SHP77 (cell line): ENCODE data around the gene SOX10.

Source experiments
- DNase-seq, 2 experiments: peaks; one replicate each; lab custom pipeline; 2025; lab: John Stamatoyannopoulos, UW

The SOX10 gene

DNA sequence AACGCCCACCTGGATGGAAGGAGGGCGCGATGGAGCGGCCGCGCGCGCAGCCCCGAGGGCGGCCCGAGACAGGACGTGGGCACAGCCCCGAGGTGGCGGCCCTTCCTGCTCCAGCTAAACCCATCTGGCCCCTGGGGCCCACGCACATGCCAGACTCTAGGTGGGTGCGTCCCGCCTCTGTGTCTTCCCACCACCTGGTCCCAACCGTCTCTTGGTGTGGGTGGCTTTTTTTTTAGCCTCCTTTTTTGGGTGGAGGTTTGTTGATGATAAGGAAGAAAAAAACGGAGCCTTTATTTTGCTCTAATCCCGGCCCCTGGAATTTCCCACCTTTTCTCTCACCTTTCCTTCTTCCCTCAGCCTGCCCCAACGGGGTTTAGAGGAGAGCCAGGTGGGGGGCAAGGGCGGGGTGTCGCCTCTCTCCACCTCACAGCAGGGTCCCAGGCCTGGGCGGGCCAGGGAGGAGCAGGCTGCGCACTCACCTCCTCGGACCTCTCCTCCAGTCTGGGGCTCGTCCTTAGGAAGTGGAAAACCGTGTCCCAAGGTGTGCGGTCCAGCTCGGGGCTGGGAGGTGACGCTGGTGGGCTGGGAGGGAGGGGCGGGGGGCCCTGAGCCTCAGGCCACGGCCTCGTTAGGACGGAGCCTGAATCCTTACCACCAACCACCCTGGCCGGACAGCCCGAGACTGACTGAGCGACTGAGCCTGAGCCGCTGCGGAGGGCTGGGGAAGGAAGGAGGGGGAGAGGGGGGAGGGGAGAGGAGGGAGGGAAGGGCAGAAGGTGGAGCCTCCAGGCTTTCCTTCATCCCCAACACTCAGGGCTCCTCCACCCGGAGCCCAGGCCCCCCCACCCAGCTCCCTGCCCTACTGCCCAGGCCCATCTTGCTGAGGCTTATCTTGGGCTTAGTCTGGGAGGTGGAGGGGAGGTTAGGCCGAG is at the start of gene SOX10:
Gene SOX10 (minus strand): TSS at position 696 of the 932 bp plus-strand sequence. CDS start 771 bp downstream, outside the sequence.
- no peak for DNase-seq

DNA sequence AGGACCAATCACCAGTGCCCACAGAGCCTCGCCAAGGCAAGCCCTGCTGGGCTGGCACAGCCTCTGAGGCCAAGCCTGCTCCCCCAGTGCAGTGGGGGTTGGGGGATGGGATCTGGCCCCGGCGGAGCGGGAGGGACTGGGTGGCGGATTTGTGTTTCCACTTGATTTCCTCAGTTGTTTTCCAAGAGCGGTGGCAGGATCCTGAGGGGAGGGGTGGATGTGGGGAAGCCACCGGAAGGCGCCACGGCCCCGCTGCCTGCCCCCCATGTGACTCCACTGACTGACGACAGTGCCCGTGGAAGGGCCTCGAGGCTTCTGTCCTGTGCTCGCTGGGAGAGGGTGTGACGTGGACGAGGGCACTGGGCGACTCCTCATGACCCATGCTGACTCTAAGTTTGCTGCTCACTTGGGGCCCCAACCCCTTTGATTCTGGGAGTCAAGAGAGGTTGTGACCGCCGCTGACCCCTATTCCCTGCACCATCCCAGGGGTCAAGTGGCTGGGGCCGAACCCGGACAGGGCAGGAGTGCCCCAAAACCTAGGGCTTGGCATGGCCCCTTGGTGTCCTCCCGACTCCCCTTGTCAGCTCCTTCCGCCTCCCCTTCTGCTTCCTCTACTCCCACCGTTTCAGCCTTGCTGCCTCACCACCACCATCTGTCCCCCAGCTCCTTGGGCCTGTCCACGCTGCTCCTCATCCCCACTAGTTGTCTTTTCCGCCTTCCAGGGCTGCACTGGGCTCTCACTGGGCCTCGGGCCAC is 49.3 kb upstream of the SOX10 start:
- DNase-seq, result no peak

DNA sequence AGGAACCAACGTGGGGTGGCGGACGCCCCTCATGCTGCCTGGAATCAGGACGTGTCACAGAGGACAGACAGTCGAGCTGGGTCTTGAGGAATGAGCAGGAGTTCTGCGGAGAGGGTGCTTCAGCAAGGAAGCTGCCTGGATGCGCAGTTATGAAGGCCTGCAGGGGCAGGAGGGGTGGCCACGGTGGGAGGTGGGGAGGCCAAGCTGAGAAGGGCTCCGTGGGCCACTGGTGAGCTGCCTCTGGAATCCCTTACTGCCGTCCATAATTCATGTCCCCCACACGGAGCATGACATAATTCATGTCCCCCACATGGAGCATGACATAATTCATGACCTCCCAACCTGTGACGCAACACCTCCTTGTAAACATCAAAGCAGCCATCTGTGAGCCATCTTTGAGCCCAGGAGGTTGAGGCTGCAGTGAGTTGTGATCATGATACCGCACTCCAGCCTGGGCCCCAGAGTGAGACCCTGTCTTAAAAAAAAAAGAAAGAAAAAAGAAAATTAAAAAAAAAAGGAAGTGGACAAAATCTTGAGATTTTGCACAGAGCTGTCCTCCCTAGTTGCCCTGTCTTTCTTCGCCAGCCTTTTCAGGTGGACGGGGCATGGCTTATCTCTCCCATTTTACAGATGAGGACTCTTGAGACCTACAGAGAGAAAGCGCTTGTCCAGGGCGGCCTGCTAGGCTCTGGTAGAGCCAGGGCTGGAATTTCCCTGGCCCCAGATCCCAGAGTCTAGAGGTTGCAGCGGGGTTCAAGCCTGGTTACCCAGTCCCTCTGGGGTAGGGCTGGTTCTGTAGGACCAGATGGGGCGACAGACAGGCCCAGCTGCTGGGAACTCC is 48.5 kb upstream of the SOX10 start:
- DNase-seq, result no peak

DNA sequence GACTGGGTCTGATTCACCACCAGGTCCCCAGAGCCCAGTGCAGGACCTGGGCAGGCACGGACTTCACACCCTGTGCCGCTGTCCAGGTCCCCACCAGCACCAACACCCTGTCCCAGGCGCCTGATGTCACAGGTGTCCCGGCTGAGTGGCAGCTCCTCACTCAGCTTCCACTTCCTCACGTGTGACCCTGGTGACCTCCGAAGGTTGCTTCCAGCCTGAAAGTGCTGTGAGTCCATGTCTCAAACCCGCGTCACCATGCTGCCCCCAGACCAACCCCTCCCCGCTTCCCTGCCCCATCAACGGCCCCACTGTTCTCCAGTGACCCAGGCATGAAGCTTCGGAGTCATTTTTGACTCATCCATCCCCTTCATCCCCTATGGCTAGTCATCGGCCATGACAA is 47.1 kb upstream of the SOX10 start:
- no peak for DNase-seq

DNA sequence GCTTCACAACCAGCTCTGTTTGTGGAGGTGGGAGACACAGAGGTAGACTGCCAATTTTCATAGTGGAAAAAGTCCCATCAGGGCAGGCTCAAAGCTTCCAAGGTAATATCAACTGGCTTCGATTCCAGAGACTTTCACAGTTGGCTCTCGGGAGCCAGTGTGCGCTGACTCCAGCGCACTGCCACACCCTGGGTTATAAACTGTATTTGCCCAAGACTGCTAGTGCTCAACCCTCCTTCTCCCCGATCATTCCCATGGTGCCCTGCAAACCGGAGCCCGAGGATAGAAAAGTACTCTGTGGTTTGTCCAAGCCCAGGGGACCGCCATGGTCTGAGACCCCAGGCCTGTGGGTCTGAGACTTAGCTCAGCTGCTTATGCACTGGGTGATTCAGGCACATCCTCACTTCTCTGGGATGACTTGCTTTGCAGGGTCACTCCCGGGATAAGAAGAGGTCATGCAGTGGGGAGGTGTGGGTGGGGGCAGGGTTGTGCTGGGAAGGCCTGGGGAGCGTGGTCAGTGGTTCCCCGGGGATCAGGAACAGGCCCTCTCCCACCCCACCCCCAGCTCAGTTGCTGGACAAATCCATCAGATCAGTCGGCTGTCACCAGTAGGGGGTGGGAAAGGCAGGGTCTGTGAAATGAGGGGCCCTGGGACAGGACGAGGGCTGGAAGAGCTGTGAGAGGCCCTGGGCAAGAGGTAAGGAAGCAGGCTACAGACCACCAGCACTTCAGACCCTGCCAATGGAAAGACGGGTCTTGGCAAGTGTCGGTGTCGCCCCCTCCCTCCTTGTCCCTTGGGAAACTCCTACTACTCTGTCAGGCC is 46.2 kb upstream of the SOX10 start:
- DNase-seq, result no peak

DNA sequence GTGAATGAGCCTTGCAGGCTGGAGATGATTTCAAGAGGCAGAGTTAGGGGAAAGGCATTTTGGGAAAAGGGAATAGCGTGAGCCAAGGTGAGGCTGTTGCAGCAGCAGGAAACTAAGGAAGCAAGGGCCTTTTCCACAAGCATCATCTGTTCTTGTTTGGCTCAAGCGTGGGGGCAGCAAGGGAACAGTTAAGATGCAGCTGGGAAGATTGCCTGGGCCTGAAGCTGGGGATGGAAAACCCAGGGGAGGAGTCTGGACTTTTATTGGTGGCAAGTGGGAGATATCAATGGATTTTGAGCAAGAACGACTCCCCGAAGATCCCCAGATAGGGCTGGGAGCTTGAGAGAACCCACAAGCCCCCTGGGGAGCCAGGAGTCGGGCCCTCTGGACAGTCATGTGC is 45.5 kb upstream of the SOX10 start:
- DNase-seq, result no peak

DNA sequence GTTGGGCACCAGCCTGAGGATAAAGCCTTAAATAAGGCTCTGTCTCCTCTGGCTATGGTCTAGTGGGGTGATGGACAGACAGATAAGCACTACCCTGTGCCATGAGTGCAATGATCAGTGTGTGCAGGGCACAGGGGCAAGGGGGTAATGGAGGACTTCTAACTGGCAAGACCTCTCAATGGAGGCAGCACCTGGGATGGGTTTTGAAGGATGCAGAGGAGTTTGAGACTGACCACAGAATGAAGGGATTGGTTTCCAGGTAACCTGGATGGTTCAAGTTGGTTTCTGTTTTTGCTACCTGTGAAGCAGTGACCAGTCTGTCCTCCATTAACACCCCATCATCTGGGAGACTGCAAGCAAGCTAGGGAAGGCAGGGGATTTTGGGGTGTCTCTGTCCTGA is 45.0 kb upstream of the SOX10 start:
- DNase-seq, result no peak

DNA sequence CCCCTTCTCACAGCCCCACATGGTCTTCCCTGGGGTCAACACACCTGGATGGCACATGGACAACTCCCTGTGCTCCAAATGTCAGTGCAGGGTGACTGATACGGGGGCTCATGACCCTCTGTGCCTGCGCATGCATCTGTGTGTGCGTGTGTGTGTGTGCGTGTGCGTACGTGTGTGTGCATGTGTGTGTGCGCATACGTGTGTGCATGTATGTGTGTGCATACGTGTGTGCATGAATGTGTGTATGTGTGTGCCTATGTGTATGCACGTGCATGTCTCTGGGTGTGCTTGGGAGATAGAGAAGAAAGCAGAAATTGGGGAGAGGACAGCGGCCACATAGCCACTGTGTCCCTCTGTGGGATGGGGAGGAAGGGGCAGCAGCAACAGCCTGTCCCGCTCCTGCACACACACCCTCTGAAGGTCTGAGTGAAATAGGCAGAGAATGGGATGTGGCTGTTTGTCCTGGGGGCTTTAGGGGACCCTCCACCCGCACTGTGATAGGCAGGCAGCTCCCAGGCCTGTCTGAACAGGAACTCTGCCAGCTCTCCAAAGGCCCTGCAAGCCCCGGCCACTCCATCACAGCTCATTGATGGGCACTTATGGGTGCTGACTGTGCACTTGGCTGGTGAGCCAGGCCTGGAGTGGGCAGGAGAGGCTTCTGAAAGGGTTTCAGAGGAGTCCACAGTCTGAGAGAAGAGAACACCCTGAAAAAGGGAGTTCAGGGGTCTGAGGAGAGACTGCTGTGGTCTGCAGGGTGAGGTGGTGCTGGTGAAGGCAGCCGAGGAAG is 44.2 kb upstream of the SOX10 start:
- DNase-seq, result no peak

DNA sequence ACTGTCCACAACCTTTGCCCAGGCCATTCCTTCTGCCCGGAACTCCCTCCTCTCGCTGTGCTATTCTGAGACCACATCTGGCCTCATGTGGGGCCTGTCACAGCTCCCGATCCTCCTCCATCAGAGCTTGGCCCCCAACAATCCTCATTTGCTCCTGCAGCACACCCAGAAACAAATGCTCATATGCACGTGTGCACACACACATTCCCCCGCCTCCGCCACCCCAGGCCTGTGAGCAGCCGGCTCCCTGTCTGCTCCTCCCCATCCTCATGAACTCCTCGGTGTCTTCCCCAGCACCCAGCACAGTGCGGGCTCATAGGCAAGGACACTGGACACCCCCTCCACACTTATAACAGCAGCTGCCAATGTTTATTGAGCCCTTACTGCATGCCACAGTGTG is 43.1 kb upstream of the SOX10 start:
- no peak for DNase-seq

DNA sequence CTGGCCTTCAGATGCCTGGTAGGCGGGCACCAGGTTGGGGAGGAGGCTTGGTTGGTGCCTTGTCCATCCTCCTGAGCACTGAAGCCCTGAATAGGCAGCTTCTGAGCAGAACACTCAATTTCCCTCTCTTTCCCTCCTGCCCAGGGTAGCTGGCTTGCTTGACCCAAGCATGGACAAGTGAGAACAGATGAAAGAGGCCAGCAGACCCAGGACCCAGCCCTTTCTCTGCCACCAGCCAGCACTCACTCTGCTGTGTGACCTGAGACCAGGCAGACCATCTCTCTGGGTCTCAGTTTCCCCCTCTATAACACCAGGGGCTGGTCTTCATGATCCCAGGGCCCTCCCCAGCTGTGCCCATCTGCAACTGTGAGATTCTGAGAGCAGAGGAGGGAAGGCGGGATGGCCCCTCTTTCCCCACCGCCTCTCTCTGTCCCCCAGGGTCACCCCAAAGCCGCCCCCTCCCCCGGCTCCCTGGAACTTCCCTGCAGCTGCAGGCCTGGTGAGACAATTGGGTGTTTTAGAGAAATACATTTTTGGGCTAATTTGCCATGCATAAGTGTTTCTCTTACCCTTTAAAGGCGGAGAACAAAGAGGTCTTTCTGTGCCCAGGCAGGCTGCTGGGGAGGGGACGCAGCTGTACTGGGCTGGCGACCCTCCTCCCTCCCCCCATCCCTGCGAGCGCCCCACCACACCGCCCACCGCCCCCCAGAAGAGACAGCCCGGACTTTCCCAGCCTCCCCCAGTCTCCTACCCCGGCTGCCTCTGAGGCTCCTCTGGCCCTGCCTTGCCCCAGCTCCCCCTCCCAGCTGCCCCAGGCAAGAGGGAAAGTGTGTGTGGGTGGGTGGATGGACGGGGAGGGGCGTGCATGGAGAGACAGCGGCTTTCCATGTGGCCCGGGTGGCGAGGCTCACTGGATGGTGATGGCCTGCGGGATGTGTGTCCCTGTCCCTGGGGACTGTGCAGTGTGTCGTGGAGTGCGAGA is 42.1 kb upstream of the SOX10 start:
- no peak for DNase-seq

DNA sequence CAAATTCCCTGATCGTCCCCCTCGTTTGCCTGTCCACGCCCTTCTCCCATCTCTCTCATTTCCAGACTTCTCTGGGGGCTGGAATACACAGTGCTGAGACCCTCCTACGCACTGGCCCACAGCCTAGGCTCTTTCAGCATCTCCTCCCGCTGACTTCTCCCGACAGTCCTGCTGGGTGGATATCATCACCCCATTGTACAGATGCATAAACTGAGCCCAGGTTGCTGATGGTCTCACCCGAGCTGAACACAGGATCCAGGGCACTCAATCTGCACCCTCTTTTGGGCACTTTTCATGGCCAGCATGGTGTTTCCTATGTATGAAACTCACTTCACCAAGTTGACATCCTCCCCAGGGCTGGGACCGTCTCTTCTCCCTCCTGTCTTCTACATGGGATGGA is 41.2 kb upstream of the SOX10 start:
- DNase-seq, result no peak

DNA sequence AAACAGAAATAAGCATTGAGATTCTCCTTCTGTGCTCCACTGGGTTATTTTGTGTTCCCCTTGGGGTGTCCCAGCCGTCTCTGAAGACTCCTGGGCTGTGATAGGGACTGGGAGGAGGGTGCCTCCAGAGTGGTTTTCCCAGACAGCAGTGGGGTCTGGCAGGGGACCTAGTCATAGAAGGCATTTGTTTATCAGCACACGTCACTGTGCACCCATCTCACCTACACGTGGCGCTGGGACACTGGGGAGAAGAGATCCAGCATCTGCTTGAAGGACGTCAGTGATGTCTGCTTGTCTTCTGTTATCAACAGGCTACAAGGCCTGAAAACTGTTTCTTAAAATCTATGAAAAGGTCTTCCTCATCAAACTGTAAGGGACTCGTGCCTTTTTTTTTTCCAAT is 38.7 kb upstream of the SOX10 start:
- DNase-seq, result no peak

DNA sequence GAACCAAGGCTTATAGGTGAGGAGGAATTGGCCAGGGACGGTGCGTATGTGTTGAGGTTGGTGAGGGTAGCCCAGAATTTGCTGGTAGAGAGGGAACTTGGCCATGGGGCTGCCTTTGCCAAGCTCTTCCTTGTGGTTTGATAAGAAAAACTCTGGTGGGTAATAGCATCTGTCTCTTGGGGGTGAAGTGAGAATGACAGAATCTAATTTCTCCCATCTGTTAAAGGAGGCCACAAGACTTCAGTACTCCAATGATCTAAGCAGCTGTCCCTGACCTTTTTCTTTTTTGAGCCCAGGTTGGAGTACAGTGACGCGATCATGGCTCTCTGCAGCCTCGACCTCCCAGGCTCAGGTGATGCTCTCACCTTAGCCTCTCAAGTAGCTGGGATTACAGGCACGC is 36.9 kb upstream of the SOX10 start:
- no peak for DNase-seq

DNA sequence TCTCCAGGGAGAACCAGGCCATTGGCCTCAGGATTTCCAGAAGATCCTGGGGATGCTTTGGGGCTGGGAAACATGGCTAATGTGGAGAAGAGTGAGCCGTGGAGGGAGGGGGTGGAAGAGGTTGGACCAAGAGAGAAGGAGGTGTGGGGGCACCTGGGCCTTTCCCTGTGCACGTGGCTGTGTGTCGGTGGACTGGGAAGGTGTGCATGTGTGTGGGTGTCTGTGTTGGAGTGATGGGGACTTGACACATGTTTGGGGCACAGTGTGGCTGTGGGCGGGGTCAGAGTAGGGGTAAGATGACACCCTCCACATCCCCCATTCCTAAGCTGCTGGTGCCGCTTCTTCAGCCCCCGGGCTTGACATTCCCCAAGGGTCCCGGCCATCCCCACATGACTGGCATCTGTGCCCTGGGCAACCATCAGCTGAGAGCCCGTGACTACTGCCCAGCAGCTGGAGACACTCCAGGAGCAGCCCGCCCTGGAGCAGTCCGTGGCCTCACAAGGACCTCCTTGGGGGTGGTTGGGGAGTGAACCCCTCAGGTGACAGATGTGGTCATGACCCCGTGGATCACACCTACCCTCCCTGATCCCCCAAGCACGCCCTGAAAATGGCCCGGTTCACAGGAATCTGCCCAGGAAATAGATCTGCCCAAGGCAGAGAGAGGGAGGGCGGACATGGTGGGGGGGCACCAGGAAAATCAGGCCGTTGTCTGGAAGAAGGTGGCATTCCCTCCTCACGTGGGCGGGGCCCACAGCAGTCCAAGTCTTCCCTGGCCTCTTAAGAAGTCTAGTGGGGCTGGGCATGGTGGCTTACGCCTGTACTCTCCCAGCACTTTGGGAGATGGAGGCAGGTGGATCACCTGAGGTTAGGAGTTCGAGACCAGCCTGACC is 34.8 kb upstream of the SOX10 start:
- DNase-seq, result no peak

DNA sequence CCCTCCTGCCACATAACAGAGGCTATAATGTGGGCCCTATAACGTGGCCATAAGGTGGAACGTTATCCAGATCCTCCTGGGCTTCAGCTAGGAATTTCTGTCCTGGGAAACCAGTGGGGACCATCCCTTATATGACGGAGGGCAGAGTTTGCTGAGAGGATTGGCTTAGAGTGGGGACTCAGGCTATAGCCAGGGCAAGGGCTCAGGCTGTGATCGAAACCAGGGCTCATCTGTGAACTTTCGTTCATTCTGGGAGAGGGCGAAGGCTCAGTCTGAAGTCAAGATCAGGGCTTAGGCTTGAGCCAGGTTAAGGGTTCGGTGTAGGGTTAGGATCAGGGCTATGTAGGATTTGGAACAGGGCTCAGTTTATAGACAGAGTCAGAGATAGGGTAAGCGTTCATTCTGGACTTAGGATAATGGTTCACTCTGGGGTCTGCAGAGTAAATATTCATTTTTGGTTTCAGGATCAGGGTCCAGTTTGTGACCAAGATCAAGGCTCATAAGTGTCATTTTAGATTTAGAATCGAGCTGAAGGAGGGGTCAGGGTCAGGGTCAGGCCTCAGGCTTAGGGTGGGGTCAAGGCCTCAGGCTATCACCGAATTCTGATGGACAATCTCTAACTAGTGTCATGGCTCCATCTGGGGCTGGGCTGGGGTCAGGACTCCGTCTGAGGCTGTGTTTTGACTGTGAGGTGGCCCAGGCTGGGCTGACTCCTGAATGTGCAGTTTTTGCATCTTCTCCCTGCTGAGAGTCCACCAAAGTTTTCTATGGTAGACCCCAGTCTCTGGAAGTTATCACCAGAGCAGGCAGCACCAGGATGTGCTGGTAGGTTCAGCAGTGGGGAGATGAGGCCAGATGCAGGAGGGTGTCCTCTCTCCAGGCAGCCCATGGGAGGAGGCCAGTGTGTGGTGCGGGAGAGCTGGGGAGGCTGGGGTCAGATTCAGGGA is 33.9 kb upstream of the SOX10 start:
- DNase-seq, result no peak

DNA sequence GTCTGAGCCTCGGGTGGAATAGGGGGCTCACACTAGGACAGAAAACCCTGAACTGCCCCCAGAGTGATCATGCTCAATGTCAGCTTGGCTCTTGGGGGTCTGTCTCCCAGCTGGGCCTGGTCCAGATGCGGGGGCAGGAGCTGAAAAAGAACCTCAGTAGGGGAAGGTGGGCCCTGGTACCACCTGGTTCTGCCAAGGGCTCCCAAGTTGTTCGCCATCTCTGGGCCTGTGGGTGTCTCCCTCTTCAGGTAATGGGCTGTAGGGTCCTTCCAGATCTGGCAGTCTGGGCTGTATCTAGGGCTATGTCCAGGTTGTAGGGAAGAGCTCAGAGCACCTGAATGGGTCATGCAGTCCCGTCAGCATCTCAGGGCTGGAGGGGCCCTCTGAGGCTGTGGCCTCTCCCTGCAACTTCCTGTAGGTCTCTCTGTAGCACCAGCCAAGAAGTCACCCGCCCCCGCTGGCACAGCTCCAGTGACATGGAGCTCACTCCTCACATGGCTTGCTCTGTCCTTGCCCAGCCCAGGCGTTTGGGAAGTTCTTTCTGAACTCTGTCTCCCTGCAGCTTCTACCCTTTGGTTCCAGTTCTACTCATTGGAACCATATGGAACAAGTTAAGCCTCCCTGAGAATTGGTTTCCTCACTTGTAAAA is 33.0 kb upstream of the SOX10 start:
- no peak for DNase-seq
